ENCODE data around the gene CCDC66.

- TF ChIP-seq EZH2 (IDR thresholded peaks at IDR 0.05; ENCODE audit: low read depth, unreplicated experiment) (no peak), POLR2AphosphoS5 (IDR thresholded peaks at IDR 0.05; ENCODE audit: low read depth) (no peak), REST (IDR thresholded peaks at IDR 0.05; ENCODE audit: unreplicated experiment) (no peak), EZH2phosphoT487 (IDR thresholded peaks at IDR 0.05; ENCODE audit: unreplicated experiment) (no peak)
- TF ChIP-seq, protein P1, sequence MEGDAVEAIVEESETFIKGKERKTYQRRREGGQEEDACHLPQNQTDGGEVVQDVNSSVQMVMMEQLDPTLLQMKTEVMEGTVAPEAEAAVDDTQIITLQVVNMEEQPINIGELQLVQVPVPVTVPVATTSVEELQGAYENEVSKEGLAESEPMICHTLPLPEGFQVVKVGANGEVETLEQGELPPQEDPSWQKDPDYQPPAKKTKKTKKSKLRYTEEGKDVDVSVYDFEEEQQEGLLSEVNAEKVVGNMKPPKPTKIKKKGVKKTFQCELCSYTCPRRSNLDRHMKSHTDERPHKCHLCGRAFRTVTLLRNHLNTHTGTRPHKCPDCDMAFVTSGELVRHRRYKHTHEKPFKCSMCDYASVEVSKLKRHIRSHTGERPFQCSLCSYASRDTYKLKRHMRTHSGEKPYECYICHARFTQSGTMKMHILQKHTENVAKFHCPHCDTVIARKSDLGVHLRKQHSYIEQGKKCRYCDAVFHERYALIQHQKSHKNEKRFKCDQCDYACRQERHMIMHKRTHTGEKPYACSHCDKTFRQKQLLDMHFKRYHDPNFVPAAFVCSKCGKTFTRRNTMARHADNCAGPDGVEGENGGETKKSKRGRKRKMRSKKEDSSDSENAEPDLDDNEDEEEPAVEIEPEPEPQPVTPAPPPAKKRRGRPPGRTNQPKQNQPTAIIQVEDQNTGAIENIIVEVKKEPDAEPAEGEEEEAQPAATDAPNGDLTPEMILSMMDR (conservative IDR thresholded peaks at IDR 0.05; ENCODE audit: low read depth in 2 of 2): no peak
These were observed 67.8 kb downstream of the CCDC66 start for GRCh38 chr3:56624725-56625124.
